Activated T-cell treated with anti-CD3 and anti-CD28 coated beads for 4 hours (primary cell): ENCODE measurements around the gene IFRD1.

Experiments
- DNase-seq: peaks from one replicate; pipeline ENCODE4 v3.0.0-alpha.2; 2020

Gene IFRD1, protein sequence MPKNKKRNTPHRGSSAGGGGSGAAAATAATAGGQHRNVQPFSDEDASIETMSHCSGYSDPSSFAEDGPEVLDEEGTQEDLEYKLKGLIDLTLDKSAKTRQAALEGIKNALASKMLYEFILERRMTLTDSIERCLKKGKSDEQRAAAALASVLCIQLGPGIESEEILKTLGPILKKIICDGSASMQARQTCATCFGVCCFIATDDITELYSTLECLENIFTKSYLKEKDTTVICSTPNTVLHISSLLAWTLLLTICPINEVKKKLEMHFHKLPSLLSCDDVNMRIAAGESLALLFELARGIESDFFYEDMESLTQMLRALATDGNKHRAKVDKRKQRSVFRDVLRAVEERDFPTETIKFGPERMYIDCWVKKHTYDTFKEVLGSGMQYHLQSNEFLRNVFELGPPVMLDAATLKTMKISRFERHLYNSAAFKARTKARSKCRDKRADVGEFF

DNA sequence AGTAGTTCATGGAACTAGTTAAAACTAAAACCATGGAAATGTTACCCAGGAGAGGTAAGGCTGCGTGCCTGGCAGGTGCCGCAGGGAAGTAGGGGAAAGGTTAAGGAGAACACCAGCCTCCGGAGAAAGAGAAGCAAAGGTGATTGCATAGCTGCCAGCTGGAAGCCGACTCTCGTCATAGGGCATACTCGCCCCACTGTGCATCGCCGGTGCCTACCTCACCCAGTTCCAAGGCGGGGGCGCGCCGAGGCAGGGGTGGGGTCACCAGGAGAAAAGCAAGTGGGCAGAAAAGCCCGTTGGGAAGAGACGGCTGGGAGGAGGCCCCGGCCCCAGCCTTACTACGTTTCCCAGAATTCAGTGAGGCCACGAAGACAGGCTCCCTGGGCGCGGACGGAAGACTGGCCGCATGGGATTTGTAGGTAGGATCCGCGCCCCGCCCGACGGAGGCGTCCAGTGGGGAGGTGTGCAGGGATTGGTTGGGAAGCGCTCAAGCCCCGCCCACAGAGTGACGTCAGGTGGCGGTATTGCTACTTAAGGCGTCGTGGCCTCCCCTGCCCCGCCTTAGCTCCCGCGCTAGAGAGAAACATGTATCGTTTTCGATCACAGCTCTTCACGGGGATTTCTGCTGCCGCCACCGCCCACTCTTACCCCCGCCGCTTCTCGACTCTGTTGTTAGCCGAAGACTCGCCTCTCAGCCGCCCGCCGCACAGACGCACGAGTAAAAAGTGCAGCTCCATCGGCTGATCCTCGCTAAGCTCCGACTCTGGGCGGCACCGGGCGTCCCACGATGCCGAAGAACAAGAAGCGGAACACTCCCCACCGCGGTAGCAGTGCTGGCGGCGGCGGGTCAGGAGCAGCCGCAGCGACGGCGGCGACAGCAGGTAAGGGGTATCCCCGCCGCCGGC is at the start of gene IFRD1:
TSS of gene IFRD1 (plus strand) at position 559 of the 905 bp plus-strand sequence. CDS start at position 788, 229 bp downstream.
- peak; percentile 99 for DNase-seq

DNA sequence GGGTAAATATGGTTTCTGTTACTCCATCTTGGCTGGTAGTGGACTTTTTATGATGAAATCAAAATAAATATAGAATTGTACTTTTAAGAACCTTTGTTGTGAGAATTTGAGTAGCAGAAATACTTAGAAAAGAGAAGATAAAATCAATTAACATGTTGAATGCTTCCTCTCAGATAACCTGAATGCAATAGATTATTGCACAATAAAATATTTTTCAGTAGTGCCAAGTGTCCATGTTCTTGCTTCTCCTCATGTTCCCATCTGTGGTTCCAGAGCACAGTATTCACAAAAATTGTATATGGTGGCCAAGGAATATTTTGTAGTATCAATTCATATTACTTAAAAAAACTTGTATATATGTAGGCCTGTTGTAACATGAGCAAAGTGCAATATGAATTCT is 45.9 kb upstream of the IFRD1 start:
- no peak for DNase-seq

DNA sequence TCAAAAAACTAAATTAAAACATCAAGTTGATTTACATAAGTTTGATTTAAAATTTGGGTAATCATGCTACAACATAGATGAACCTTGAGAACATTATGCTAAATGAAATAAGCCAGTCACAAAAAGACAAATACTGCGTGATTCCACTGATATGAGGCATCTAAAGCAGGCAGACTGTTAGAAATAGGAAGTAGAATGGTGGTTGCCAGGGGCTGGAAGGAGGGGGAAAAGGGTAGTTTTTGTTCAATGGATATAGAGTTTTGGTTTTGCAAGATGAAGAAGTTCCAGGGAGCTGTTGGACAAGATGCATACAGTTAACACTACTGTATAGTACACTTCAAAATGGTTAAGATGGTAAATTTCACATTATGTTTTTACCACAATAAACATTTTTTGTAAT is 45.0 kb upstream of the IFRD1 start:
- DNase-seq, result no peak

DNA sequence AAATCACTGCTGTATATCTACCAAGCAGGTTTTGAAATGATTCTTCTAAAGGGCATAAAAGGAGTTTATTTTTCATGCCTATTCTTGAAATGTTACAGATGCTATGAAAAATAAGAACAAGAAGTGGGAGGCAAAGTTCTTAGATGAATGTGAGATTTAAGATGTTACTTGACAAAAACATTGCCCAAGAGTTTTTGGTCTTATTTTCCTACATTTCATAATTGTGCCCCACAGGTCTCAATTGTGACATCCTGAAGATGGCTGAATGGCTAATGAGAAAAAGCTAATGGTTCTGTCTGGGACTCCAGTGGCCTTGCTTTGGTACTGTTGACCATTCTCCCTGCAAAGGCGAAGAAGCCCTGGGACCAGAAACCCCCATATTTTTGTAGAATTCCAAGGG is 43.0 kb upstream of the IFRD1 start:
- no peak for DNase-seq

DNA sequence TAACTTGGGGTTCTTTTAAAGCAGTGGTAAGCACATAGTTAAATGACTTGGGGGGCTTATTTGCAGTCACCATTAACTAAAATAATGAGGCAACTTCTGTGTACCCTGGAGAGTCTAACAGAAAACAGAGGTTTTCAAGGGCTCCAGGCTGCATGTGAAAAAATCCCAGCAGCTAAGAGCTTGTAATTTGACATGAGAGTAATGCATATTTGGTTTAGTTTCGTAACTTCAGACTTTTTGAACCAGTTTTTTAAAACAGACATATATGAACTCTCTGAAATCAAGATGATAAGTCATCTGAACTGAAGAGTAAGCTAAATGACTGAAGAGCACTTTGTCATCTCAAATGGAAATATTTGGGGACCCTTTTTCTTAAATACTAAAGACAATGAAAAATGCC is 40.2 kb upstream of the IFRD1 start:
- no peak for DNase-seq

DNA sequence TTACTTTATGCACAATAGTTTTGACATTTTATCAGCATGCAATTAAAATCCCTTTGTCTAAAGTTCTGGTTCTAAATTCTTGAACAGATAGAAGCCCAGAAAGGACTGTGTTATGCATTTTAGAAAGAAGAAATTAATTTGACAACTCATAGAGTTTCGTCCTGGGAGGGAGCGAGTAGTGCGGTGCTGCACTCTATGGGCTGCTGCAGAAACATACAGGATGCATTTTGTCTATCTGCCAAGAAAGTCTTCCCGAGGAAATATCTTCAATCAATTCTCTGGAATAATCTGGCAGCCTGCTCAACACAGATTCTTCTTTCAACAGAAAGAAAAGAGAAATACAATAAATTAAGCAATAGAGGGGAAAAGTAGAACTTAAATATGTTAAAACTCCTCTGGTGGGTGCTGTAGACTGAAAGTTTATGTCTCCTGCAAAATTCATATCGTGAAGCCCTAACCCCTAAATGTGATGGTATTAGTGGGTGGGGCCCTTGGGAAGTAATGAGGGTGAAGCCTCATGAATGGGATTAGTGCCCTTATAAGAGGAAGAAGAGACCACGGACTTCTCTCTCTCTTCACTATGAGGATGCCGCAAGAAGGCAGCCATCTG is 39.0 kb upstream of the IFRD1 start:
- no peak for DNase-seq

DNA sequence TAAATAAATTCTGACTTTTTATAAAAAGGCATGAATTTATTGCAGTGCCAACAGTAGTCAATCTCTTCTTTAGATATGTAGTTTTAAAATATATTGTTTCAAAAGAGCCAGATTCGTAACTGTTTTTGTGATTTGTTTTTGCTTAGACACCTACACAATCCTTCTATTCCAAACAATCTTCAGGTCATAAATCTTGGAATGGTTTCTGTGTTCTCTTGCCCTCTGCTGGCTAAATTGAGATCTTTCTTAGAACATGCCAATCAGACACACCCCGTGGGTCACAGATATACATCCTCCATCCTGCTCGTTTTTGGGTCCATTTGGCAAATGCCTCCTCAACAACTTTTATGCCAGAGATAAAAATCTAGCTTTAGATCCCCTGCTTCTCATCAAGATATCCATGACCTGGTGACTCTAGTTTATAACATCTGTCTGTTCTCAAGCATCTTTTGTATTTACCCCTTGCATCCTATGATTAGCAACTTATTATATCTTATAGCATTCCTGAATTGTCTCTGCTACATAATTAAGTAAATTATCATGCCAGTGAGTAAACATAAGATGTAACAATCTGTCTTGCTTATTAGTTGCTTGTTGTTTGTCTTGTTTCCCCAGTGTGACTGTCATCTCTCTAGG is 35.3 kb upstream of the IFRD1 start:
- DNase-seq, result no peak

DNA sequence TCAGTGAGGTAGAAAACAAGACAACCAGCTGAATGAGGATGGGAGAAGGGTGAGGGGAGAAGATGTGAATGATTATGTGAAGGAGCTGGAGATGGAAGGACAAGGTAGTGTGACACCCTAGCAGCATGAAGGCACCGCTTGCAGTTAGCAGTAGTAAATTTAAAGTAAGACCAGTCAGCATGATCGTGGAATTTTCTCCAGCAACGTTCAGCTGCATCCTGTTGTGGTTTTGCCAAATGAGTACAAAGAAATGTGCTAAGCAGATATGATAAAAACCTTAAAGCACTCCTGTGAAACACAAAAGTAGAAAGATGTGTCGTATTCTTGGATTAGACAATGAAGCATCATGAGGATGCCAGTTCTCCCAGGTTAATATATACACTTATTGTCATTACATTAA is 34.1 kb upstream of the IFRD1 start:
- DNase-seq, result no peak

DNA sequence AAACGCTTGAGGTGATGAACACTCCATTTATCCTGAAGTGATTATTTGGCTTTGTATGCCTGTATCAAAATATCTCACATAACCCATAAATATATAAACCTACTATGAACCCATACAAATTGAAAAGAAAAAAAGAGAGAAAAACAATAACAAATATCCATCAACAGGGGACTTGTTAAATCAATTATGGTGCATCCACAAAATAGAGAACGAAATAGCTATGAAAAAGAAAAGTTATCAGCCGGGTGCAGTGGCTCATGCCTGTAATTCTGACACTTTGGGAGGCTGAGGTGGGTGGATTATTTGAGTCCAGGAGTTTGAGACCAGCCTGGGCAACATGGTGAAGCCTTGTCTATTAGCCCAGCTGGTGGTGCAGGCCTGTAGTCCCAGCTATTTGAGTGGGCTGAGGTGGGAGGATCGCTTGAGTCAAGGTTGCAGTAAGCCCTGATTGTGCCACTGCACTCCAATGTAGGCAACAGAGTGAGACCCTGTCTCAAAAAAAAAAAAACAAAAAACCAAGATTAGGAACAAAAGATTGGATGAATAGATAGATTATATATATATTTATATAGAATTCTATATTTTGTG is 30.6 kb upstream of the IFRD1 start:
- DNase-seq, result no peak

DNA sequence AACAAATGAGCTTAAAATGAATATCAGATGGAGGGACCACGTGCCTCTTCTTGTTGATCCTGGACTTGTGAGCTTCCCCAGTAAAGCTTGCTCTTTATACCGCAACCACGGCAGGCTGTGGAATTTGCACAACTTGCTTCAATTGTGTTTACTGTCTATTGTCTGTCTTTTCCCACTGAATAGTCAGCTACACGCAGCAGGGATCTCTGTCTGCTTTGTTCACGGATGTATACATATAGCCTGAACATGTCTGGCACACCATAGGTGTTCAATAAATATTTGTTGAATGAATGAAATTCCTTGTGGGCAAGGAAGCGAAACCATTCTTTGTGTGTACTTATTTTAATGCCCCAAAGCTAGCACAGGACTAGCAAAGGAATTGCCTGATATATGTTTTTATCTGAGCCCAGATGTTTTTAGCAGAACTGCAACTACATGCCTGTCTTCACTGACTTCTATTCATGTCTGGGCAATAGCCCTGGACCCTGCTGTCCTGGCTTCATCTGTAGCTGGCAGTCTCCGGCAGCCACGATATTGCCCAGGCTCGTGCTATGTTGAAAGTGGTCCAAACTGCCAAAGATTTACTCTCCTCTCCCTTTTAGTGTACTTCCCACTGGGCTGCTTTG is 29.9 kb upstream of the IFRD1 start:
- no peak for DNase-seq

DNA sequence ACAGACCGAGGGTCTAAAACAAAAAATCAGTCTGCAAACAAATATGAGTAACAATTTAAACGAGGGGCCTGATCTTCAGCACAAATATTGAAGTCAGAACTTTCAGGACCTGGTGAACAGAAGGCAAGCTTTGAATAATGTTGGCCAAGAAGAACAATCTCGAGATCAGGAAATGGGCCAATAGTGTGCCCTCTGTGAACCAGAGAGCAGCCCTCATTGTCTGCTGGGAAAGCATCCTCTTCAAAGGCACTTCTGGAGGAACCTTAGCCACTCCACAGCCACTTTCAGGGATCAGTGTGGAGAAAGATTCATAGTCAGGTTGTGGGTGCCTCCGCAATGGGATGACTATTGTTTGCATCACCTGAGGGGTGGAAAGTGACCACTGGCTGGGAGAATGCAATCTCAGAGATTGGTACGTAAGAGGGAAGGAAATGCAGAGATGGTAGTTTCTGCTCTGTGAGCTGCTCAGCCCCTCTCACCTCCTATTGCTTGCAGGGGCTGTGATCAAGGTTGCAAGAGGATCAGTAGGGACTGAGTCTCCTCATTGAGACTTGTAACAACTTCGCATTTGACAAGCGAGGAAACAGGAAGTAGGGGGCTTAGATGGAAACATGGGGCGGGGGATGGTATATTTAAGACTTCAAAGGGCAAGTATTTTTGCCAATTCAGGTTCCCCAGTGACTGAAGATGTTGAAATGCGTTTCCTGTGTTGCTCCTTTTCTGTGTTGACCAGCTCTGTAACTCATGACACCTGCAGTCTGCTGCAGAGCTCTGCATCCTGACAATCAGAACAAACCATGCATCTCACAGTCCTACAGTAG is 28.4 kb upstream of the IFRD1 start:
- no peak for DNase-seq

DNA sequence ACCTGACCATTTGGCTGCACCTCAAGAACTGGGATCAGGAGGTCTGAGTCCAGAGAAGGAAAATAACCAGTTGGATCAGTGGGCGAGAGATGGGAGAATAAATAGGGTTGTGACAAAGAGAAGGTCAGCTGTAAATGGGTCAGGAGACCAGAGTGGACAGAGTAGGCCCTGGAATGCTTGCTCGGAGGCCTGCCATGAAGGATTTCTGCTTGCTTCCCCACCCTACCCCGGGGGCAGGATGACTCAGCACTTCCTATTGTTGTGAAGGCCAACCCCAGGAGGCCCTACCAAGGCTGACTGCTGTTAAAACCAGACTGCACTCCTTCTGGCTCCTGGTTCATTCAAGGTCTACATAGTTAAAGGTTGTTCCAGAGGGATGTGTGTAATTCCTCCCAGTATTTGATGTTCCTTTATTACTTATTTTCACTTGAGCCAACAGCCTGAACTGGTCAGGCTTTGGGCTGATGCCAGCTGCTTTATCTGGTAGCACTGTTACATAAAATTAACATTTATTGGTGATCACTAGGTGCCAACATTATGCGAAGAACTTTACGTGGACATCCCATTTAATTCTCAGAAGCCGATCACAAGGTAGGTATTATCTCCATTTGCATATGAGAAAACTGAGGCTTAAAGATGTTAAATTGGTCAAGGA is 27.3 kb upstream of the IFRD1 start:
- DNase-seq, result no peak

DNA sequence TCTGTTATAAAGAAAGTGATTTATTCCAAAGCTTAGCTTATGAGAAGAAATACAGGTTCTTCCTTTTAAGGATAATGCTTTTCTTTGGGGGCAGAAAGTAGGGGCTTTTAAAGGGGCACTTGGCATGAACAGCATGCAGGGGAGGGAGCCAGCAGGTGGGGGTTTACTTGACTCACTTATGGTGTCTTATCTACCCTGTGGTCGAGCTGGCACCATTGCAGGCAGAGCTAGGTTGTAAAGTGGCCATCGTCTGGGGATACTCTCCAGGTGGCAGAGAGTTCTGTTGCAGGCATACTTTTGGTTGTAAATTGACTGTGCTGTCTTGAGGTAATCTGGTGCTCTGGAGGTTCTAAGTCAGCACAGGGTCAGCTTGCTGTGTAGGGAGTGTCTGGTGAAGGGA is 26.3 kb upstream of the IFRD1 start:
- no peak for DNase-seq

DNA sequence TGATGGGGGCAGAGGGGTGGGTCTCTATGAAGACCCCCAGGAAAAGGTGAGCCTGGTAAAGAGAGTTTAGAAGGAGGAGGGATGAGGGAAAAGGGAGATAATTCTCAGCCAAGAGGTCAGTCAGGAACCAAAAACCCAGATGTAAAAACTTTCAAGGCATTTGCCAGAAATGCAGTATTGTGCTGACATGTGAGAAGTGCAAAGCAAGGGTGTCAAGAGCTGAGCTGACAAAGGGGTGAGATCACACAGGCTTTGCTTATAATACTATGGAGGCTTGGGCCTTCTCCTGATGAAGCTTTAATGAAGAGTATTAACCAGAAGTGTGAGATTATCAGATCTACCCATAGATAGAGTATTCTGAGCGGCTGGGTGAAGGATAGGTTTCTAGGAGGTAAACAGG is 22.3 kb upstream of the IFRD1 start:
- DNase-seq, result no peak

DNA sequence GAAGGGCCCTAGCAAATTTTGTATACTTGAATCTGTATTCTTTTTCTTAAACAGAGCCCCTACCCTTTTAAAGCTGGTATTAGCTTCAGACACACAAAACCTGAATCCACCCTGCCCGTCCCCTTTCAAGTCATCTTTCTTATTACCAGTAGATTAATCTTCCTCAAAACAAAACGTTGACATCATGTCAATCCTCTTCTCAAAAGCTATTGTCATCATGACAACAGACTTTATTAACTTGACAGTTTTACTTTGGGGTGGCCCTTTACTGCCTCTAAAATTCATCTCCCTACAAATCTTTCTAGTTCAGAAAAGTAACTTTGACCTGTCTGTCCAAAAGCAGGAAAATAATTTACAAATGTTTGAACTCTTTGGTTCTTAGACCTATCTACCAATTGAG is 21.5 kb upstream of the IFRD1 start:
- DNase-seq, result no peak

DNA sequence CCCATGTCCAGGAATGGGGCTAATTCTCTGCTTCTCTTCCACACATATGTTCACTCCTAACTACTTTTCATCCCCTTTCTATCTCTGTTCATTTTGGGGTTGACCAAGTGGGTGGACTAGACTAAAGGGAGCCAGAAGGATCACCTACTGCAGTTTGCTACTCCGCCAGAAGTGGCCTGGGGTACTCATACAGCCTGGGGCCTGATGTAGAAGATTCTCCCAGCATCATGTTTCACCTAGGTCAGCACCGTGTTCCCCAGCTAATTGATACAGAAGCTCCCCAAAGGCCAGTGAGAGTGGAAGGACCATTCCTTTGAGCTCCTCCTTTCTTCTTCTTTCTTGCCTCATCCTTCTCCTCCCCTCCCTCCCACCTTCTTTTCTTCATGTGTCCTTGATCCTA is 19.6 kb upstream of the IFRD1 start:
- no peak for DNase-seq

DNA sequence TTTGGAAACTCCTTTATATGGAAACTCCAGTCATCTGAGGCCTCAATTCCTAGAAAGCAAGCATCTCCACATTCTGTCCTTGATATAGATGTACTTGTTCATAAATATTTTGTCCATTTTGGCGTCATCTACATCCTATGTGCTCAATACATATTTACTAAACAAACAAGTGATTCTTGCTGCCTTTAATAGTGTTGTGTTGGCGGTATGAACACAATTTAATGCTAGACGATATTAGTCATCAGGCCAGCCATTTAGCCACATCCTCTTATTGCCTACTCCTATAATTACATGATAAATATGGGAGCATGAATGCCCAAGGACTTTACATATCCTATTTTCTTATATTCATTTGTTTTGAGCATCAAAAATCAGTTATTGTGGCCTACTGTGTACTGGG is 18.5 kb upstream of the IFRD1 start:
- DNase-seq, result no peak

DNA sequence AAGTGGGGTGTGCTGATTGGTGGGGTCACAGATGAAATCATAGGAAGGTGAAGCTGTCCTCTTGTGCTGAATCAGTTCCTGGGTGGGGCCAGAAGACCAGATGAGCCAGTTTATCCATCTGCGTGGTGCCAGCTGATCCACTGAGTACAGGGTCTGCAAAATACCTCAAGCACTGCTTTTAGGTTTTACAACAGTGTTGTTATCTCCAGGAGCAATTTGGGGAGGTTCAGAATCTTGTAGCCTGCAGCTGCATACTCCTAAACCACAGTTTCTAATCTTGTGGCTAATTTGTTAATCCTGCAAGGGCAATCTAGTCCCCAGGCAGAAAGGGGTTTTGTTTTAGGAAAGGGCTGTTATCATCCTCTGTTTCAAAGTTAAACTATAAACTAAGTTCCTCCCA is 17.0 kb upstream of the IFRD1 start:
- no peak for DNase-seq

DNA sequence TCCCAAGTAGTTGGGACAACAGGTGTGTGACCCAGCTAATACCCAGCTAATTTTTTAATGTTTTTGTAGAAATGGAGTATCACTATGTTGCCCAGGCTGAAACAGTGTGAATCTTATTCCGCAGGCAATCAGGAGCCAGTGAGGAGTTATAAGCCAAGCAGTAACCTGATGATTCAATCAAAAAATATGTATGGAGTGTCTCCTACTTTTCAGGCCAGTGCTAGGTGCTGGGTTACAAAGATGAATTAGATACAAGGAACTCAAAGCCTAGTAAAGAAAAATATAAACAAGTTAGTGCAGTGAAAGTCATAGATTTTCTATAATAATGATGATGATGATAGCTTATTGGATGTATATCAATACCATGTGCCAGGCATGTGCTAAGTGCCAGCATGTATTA is 13.2 kb upstream of the IFRD1 start:
- DNase-seq, result no peak

DNA sequence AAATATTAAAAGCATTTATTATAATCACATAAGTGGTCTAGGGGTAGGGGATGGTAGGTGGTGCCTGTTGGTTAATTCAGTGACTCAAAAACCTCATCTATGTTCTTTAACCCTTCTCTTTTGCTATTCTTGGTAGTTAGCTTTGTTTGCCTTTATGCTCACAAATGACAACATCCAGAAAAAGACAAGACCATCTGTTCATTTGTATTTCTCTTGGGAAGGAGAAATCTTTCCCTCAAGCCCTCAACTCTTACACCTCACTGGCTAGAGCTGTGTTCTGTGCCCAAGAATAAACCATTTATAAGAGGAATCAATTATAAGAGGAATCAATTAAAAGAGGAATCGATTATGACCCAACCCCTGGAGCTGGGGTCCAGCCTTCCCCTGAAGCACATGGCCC is 10.8 kb upstream of the IFRD1 start:
- DNase-seq, result no peak

DNA sequence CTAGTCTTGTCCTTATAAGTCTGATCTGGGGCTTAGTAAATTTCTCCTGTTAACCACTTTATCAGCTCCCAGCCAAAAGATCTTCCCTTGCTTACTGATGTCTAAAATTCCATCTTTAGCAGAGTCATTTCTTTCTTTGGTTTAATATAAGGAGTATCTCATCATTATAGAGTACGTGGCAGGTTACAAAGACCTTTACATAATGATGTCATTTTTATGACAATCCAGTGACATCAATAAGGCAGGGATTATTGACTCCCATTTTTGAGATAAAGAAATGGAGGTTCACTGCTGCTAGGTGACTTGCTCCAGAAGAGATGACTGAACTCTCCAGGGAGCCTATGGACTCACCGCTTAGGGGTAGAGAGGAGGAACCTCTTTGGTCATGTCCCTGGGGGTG is 8.1 kb upstream of the IFRD1 start:
- no peak for DNase-seq
